Measurements from ENCODE around the gene PLD4.

PLD4 gene

GRCh38 chr14:104881369-104881979 lies 43.2 kb upstream of the PLD4 start:
- TF ChIP-seq EGR1 (IDR thresholded peaks at IDR 0.05) (no peak), FOXM1 (IDR thresholded peaks at IDR 0.05; ENCODE audit: borderline replicate concordance, low read depth) (no peak), TCF12 (IDR thresholded peaks at IDR 0.05; ENCODE audit: low read depth) (no peak), RAD21 (IDR thresholded peaks at IDR 0.05; ENCODE audit: low read depth) (no peak), MAX (IDR thresholded peaks at IDR 0.05) (no peak), ZBTB7A (IDR thresholded peaks at IDR 0.05; ENCODE audit: low read depth) (no peak), EP300 (IDR thresholded peaks at IDR 0.05; ENCODE audit: borderline replicate concordance) (no peak), CEBPB (IDR thresholded peaks at IDR 0.05) (no peak), YY1 (IDR thresholded peaks at IDR 0.05; ENCODE audit: low read depth) (no peak), CREB1 (IDR thresholded peaks at IDR 0.05; ENCODE audit: low read depth) (no peak), NFIC (IDR thresholded peaks at IDR 0.05) (no peak), REST (IDR thresholded peaks at IDR 0.05; ENCODE audit: low read depth) (no peak), TEAD4 (IDR thresholded peaks at IDR 0.05) (no peak)

GRCh38 chr14:104882325-104882973 lies 42.2 kb upstream of the PLD4 start:
- TF ChIP-seq NFIC (IDR thresholded peaks at IDR 0.05) (no peak), REST (IDR thresholded peaks at IDR 0.05; ENCODE audit: low read depth) (no peak), CREB1 (IDR thresholded peaks at IDR 0.05; ENCODE audit: low read depth) (no peak), TCF12 (IDR thresholded peaks at IDR 0.05; ENCODE audit: low read depth) (no peak), EP300 (IDR thresholded peaks at IDR 0.05; ENCODE audit: borderline replicate concordance) (no peak), EGR1 (IDR thresholded peaks at IDR 0.05) (no peak), YY1 (IDR thresholded peaks at IDR 0.05; ENCODE audit: low read depth) (no peak), MAX (IDR thresholded peaks at IDR 0.05) (no peak), TEAD4 (IDR thresholded peaks at IDR 0.05) (no peak), ZBTB7A (IDR thresholded peaks at IDR 0.05; ENCODE audit: low read depth) (no peak), RAD21 (IDR thresholded peaks at IDR 0.05; ENCODE audit: low read depth) (no peak)

- TF ChIP-seq RAD21 (IDR thresholded peaks at IDR 0.05; ENCODE audit: low read depth) (no peak), TAF1 (IDR thresholded peaks at IDR 0.05; ENCODE audit: low read depth) (no peak), FOXM1 (IDR thresholded peaks at IDR 0.05; ENCODE audit: borderline replicate concordance, low read depth) (no peak), EP300 (IDR thresholded peaks at IDR 0.05; ENCODE audit: borderline replicate concordance) (no peak), CREB1 (IDR thresholded peaks at IDR 0.05; ENCODE audit: low read depth) (no peak), EGR1 (IDR thresholded peaks at IDR 0.05) (no peak), TCF12 (IDR thresholded peaks at IDR 0.05; ENCODE audit: low read depth) (no peak), USF1 (IDR thresholded peaks at IDR 0.05) (no peak), YY1 (IDR thresholded peaks at IDR 0.05; ENCODE audit: low read depth) (no peak), REST (IDR thresholded peaks at IDR 0.05; ENCODE audit: low read depth) (no peak), MAX (IDR thresholded peaks at IDR 0.05) (no peak), ZBTB7A (IDR thresholded peaks at IDR 0.05; ENCODE audit: low read depth) (no peak), CEBPB (IDR thresholded peaks at IDR 0.05) (no peak), TEAD4 (IDR thresholded peaks at IDR 0.05) (no peak), NFIC (IDR thresholded peaks at IDR 0.05) (no peak)
These were observed 41.6 kb upstream of the PLD4 start for GRCh38 chr14:104882991-104883660.

All from Ishikawa (cell line).